IPS-NIHi7 (cell line): ENCODE measurements around the gene EXOG.

Experiments used
- DNase-seq: peaks from one replicate; pipeline ENCODE4 v3.0.0; 2012; ENCODE audit warnings: mixed read lengths; ENCODE audit errors: extremely low spot score

EXOG gene

DNA sequence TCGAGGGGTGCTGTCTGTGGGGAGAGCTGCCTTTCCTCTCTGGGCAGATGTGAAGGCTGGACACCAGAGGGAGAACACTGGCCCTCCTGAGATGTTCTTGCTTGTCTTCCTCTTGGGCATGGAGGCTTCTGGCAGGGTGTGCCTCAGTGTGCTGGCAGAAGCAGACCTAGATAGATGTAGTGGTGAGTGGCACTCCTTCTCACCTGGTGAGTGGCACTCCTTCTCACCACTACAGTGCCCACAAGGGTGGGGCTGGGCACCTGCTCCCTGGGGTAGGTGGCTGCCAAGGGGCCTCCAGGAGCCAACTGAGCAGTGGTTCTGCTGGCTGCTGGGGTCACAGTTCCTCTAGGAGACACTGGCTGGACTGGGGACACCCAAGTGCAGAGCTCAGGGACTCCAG is 23.8 kb upstream of the EXOG start:
- no peak for DNase-seq

DNA sequence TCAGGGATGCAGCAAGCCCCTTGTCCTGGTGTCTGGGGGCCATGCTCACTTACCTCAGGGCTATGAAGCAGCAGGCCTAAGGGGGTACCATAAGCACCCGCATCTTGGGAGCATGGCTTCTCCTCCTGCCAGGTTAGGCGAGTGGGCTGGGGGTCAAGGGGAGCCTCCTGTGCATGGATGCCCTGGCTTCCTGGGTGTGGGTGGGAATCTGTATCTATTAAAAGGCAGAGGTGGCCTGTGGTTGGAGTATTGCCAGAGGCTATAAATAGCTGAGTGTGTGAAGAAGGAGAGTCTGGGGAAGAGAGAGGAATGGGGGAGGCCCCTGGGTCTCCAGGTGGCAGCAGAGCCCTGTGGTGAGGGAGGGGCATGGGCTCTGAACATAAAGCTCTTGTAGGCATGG is 22.9 kb upstream of the EXOG start:
- no peak for DNase-seq

DNA sequence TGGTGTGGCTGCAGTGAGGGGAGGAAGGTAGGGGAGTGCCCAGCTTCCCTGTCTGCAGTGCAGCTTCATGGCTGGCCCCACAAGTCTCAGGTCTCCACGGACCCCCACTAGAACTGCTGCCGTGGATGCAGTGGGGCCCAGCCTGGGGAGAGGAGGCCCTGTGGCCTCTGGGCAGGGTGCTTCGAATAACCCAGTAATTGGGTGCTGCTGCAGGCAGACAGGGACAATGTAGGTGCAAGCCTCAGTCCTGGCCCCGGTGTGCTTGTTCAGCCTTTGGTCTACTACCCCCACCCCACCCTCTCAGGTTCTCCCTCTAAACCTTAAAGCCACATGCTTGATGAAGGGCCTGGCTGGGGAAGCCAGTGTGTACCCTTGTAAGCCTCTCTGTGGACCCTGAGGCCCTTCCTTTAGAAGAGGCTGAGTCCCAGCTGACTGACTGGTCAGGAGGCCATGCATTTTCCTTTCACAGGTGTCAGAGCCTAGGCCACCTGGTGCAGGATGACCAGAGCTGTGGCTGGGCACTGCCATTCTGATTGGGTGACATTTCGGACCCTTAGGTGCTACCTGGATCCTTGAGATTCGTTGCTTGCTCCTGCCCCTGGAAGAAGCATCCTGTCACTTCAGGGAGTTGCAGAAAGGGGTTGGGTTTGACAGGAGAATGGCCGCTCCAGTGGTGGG is 21.1 kb upstream of the EXOG start:
- no peak for DNase-seq

DNA sequence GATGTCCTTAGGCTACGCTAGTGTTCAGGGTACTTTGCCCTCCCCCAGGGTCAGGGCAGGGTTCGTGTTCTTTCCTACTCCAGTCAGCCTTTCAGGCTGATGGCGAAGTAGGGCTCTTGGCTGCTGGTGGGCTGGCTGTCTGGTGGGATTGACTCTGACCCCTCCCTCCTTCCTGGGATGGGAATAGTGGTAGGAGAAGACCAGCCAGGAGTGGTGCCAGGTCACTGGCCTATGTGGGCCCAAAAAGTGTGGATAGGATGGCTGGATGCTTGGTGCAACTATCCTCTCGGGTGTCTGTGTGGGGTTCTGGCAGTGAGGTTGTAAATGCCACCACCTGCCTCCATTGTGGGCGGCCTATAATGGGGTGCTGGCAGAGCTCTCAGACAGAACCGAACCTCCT is 20.4 kb upstream of the EXOG start:
- DNase-seq: no peak

DNA sequence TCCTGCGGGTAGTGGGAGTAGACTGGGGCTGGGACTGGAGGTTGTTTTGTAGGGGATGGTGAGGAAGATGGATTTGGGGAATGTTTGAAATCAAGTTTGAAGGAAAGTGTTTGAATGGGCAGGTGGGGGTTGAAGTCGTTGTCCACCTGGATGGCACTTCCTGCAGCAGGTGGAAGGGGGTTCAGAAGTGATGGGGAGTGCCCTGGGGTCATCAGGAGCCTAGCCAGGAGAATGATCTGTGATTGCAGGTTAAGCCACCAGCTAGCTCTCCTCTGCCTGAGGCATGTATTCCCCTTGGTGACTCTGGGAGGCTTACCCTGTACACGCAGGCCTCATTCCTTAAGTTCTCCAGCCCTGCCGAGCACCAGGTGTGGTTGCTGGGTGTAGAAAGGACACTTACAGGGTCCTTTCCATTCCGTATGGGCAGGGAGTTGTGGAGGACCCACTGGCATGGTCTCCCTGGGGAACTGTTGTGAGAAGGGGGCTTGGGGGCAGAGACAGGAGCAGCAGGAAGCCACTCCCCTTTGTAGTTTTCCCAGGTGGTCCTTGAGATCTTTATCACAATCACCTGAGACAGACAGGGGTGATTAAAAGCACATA is 19.9 kb upstream of the EXOG start:
- no peak for DNase-seq

DNA sequence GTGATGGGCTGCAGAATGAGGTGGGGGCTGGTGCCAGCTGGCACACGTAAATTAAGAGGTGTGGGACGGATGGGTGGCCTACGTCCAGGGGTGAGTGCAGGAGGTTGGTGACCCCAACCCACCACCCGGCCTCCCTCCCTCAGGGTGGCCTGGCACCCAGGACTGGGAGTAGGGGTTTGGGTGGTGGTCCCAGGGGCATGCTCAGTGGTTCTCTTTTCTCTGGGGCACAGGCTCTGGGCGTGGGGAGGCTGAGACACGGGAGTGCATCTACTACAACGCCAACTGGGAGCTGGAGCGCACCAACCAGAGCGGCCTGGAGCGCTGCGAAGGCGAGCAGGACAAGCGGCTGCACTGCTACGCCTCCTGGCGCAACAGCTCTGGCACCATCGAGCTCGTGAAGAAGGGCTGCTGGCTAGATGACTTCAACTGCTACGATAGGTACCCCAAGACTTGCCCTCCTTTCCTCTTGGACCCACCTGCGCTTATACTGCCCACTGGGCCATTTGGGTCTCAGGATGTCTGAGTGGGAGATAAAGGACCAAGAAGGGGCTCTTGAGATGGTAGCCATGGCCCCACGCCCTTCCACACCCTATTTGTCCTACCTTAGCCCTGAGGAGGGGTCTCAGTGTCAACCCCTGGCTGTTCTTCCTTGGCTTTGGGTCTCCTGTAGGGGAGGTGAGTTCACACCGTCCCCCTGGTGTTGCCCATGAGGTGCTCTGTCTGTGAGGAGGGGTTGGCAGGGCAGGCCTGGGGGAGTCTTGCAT is 18.9 kb upstream of the EXOG start:
- no peak for DNase-seq

DNA sequence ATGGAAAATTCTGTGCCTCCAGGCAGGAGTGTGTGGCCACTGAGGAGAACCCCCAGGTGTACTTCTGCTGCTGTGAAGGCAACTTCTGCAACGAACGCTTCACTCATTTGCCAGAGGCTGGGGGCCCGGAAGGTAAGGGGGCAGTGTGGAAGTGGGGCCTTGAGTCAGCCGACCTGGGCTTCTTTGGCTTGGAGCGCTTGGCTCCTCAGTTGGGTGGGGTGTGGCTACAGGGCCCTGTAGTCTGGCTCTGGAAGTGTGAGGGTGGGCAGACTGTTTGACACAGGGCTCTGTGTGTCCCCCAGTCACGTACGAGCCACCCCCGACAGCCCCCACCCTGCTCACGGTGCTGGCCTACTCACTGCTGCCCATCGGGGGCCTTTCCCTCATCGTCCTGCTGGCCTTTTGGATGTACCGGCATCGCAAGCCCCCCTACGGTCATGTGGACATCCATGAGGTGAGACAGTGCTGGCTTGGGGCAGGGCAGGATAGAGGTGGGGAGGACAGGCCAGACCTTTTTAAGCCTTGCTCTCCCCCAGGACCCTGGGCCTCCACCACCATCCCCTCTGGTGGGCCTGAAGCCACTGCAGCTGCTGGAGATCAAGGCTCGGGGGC is 18.2 kb upstream of the EXOG start:
- no peak for DNase-seq

DNA sequence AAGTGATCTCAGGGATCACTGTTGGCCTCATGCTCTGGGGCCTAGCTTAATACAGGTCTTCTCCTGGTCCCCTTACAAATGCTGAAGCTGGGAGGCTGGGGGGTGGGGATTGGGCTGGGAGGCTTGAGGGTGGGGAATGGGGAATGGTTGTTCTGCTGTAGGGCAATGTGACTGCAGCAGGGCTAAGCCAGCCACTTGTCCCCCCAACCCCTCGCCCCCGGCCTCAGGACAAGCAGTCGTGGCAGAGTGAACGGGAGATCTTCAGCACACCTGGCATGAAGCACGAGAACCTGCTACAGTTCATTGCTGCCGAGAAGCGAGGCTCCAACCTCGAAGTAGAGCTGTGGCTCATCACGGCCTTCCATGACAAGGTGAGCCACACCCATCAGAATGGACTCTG is 17.2 kb upstream of the EXOG start:
- peak; percentile 2 for DNase-seq

DNA sequence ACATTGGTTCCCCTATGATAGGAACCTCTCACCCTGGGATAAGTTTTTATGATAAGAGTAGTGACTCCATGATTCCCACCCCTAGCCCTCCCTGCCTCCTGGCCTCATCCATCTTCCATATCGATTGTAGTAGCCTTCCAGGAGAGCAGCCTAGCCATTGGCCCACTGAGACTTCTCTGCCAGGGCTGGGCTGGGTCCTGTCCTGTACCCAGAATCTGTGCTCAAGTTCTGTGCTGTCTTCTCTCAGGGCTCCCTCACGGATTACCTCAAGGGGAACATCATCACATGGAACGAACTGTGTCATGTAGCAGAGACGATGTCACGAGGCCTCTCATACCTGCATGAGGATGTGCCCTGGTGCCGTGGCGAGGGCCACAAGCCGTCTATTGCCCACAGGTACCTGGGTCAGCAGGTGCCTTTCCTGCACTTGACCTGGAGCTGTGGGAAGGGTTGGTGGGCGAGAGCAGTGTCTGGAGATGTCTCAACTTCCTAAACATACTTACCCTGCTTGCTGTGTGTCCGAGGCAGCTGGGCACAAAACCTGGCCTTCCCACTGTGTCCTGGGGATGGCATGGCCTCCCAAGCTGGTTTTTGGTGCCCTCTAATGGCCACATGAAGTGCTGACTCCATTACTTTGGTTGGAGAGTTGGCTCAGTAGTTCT is 16.6 kb upstream of the EXOG start:
- peak; percentile 83 for DNase-seq

DNA sequence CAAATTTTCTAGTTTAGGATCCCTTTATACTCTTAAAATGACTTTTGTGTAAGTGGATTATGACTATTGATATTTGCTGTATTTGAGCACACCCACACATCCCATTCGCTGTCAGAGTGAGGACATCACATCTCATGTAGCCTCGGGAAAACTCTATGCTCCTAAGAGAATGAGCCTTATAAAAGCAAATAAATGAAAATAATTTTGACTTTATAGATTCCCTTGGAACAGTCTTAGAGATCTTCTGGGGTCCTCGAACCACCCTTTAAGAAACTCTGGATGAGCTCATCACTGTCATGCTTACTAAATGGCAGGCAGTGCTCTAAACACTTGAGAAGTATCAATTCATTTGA is 16.1 kb upstream of the EXOG start:
- DNase-seq: no peak

DNA sequence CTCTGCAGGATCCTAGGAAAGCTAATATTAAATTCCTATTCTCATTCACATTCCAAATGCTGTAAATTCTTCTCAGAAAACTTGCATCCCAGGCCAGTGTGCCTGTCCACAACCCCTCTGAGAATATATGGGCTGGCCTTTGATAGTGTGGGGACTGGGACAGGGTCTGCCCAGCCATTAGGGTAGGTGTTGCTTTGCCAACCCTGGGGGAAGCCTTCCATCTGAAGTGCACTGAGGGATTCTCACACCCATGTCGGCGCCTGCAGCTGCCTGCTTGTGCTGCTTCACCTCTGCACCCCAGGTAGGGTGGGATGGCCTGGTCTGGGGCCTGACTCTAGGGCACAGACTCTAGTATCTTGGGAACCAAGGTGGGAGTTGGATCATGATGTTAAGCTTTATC is 15.2 kb upstream of the EXOG start:
- DNase-seq: no peak

DNA sequence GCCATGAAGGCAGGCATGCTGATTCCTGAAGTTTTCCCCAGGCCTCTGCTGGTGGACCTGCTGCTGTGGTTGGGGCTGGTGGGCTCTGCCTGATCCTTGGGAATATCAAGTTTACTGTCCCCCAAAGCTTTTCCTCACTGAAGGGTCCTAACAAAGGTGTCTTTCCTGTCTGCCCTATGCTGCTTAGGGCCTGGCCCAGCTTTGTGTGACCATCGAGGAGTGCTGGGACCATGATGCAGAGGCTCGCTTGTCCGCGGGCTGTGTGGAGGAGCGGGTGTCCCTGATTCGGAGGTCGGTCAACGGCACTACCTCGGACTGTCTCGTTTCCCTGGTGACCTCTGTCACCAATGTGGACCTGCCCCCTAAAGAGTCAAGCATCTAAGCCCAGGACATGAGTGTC is 13.2 kb upstream of the EXOG start:
- DNase-seq: no peak

DNA sequence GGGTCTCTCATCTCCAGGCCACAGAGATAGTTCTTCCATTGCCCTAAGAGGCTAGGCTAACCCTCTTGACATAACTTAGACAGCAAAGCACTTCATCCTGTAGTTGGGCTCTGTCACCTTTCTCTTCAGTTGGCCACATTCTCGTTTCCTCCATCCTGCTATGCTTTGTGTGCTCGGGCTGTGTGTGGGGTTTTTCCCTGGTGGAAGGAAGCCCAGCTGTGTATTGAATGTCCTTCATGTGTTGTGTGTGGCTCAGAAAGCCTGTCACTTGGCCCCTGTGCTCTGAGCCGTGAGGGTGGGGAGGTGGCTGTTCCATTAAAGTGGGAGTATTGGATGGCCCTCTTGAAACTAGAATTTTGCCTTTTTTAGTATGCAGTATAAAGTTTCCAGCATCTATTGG is 8.8 kb upstream of the EXOG start:
- DNase-seq: no peak

DNA sequence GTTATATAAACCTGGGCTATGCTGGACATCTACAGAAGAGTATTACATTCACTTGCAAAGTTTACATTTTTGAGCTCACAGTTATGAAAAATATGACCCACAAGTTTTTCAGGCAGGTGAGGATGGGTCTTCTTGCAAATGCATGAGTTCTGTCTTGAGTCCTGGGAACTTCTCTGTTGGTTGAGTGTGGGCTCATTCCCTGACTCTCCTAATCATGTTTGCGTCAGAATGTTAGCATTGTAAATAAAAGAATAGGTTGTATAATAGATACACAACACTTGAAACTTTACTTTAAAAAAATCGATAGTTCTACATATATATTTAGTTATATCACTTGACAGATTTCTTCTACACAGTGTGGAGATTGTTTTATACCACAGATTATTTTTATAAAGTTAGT is 7.2 kb upstream of the EXOG start:
- DNase-seq: no peak

DNA sequence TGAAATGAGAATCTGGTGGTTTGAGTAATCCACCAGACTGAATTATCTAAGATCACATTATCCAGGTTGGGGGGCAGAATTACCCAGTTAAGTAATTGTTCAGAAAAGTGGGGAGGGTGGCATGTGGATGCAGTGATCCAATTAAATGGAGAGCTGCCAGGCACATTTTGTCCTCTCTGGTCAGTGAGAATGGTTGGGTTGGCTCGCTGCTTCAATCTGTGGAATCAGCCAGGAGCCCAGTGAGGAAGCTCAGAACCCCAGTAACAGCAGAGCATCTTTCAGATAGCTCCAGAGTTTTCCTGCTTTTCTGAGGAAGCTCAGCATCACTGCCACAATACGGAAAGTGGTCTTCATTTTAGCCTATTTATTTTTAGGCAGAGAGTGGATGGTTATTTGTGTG is 6.4 kb upstream of the EXOG start:
- DNase-seq: no peak

DNA sequence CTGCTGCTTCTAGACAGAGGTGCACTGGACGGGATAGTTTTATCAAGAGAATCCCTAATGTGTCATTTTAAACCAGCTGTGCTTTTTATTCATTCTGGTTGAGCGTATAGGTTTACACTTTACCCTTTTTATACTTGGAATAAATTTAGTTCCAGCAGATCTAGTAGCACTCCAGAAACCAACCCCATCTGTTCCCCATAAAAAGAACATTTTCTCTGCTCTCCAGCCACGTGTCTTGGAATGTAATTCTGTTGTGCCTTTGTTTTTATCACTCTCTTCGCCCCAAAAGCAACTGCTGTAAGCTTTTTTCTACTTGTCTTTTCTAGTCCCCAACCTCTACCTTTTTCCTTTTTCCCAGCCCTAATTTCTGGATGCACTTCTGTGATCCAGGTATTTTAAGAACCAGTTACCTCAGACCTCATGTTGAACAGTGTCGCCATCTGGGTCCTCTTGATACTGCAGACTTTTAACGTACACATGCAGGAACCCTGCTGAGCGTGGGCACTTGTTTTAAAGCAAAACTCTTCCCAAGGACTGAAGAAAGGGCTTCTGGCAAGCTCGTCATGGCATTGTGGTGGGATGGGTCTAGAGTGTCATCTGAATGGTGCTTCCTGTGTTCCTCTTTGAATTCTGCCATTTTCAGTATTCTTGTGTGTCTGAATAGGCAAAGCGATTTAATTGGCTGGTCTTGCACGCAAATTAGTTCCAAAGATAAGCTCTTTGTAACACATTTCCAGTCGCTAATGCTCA is 5.7 kb upstream of the EXOG start:
- DNase-seq: no peak

DNA sequence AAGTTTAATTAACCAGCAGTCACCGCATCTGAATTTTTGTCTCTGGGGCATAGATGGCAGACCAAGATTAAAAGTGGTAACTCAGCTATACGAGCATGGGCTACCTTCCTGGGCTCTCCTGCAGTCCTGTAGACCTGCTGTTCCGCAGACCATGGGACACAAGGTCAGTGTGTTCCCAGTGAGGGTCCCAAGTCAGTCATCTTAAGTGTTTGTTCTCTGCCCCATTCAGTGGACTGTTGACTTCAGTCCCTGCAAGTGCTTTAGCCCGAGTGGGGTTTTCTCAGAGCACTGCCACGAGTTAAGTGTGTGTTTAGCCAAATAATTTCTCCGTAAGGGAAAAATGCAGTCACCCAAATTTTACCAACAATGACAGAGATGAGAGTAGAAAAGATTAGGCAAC is 4.9 kb upstream of the EXOG start:
- no peak for DNase-seq

DNA sequence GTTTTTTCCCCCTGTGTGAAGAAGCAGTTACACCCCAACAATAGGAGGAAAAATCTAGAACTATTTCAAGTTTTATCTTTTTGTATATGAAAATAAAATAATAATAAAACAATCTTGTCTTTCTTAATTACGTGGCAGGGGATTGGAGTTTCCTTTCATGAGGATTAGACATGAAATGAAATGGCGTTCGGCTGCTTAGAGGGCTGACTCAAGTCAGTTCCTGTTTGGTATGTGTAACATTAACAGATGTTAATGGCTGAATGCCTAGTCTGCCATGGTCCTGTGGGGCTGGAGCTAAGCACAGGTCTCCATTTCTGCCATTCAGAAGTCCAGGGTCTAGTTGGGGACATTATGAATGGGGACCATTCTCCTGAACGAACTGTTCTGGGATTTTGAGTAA is 3.1 kb upstream of the EXOG start:
- DNase-seq: no peak

DNA sequence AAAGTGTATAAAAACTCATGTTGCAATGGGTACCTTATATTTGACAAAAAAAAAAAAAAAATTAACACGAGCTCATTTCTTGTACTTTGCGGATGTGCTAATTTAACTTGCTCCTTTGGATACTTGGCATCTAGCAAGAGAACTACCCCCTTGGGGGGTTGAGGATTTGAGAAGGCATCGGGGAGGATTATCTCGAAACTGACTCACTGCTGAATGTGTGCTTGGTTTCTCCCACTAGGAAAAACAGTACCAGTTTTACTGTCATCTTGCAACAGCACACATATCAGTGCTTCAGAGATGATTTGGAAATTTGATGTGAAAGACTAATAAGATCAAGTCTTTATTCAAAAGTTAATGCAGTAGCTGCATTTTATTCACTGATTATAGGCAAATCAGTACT is 891 bp downstream of the EXOG start:
- DNase-seq: no peak

DNA sequence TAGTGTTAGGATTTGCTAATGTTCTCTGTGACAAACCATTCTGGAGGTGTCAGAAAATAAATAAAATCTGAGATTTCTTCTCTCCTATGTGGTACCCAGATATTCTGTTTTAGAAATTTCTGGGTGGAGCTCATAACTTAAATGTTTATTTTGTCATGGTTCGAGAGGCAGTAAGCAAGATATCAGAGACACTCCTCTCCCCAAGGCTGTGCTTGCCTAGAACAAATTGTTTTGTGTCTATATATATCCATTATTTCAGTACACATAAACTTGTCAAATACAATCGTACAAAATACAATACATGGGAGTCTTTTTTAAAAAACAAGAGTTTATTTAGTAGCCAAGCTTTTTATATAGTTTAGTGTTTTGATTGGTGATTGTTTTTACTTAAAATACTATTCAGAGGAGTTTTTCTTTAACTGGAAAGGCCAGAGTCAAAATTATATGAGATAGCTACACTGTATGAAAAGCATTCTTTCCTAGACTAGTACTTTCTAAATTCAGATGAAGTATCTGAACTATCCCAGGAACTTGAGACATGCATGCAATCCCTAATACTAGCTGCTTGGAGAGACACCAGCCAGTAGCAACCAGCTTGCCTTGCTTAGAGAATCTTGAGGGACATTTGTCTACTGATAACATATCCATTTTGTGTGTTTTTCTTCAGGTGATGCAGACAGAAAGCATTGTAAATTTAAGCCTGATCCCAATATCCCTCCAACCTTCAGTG is 4.7 kb downstream of the EXOG start:
- no peak for DNase-seq

DNA sequence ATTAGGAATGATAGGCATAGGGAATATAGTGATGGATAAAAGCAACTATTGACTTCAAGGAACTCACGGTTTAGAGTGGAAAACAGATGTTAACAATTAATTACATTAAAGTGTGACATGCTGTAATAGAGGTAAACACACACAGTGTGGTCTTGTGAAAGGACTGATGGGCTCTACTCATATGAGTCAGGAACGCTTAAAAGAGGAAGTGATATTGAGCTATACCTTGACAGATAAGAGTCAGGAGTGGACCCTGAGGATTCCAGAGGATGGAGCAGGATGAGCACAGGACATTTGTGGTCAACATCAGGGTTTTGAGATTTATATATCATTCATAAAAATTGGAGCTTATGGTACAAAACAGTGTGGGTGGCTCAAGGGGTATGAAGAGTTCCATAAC is 11.0 kb downstream of the EXOG start:
- no peak for DNase-seq
